Psoas muscle (tissue), 8 donors: ENCODE results near the gene SREBF1. TPM values are rescaled to one million over a fixed set of nuclear protein-coding genes. Genes with fewer than 3 reads are reported as not detected.

ENCODE experiments used
- ATAC-seq, 4 donors: fragments of 200-7000 bp; cut with Tn5 transposase; one replicate each; pipeline ENCODE4 v1.9.1; 2020; ENCODE audit warnings: moderate library complexity in 3 of 4, mild to moderate bottlenecking in 2 of 4
- DNase-seq, 2 donors: peaks; one replicate each; pipeline ENCODE4 v3.0.0-alpha.2; 2020
- H3K27ac ChIP-seq: fragments of 200-600 bp; one replicate; pipeline ENCODE4 v1.8.0; 2022
- H3K27me3 ChIP-seq, 3 donors: fragments of 200-600 bp in 1 of 3; one replicate each; pipeline versions ENCODE4 v1.6.1 to v1.8.0; 2013 to 2022; ENCODE audit warnings: low read length in 2 of 3, mild to moderate bottlenecking in 2 of 3, moderate library complexity in 1 of 3; ENCODE audit not compliant: insufficient read depth in 3 of 3
- H3K36me3 ChIP-seq, 2 donors: fragments of 200-600 bp in 1 of 2; one replicate each; pipeline versions ENCODE4 v1.6.1 to v1.8.0; 2013 to 2022; ENCODE audit warnings: low read depth in 1 of 2, mild to moderate bottlenecking in 1 of 2, moderate library complexity in 1 of 2; ENCODE audit not compliant: insufficient read depth in 1 of 2
- H3K4me1 ChIP-seq: fragments of 200-600 bp; one replicate; pipeline ENCODE4 v1.8.0; 2022
- H3K4me3 ChIP-seq: fragments of 200-600 bp; one replicate; pipeline ENCODE4 v1.8.0; 2022; ENCODE audit warnings: mild to moderate bottlenecking
- H3K9me3 ChIP-seq: fragments of 200-600 bp; one replicate; pipeline ENCODE4 v1.8.0; 2022
- CTCF ChIP-seq: fragments of 200-600 bp; IDR thresholded peaks from one replicate; pipeline ENCODE4 v1.8.0; 2022; ENCODE audit warnings: antibody characterized with exemption
- WGBS, 3 donors: extraction: QIAGEN DNeasy Blood & Tissue Kit; methylation state at CpG; one replicate each; pipeline versions ENCODE4 v1.1.6 to v1.1.7; 2013; 5-methylcytosine and 5-hydroxymethylcytosine counted together
- intact Hi-C, 2 donors: fragments of 100-400 bp; cut with DNase I; formaldehyde crosslinking; loops; one replicate each; pipeline versions ENCODE4 v1.11.0 to v1.14.2; 2022
- polyA plus RNA-seq, 3 donors: library from polyadenylated mRNA; stranded (reverse); fragments of 200-250 nt; gene quantifications; one replicate each; pipeline ENCODE4 v1.2.3, GENCODE V29; 2013
- total RNA-seq, 4 donors: library from RNA; stranded (reverse); fragmentation: NEBNext Ultra II Directional in 2 of 4; extraction: Animal tissue kit (Norgen Biotek cat#: 25700) in 2 of 4; gene quantifications; one replicate each; pipeline versions ENCODE4 v1.2.1 to v1.2.4, GENCODE V29; 2021 to 2023
- donor health status: healthy with polysubstance abuse.
- donor health status: DM: no; HTN: no; CAD: no; lungs with moderate emphysema.
- donor health status: Bipolar disorder and iron deficiency.
- donor health status: healthy.
- donor health status: DM: yes; HTN: yes; CAD: no.
- donor health status: DM: no; HTN: no; CAD: no.
- donor health status: DM: no; HTN: no; CAD: no.
- donor health status: DM: yes; HTN: yes; CAD: no.

The SREBF1 gene
- total and polyA plus RNA-seq, 7 donors: 6.2 to 43.0 (median 19.2) TPM

- H3K4me1 ChIP-seq: peaks cover 79% of the 10 kb centered on the region
- WGBS, 3 donors: 37 to 46% (median 41%) methylated on average over 3 of the region's 3 CpGs
- intact Hi-C loops: loop anchor here in 1 of 2 donors (2.0 kb wide), 1 partner anchor 14 kb away; the partner anchor contains the start of gene SREBF1
- H3K27me3 ChIP-seq: no peaks in the 10 kb centered on the region
- H3K4me3 ChIP-seq: peak overlapping the region; percentile 74
- H3K27ac ChIP-seq: peak overlapping the region; percentile 92
- DNase-seq (no peak), ATAC-seq (no peak)
- no peaks in the 10 kb centered on the region for H3K9me3 ChIP-seq
- peaks cover 0 to 26% of the 10 kb centered on the region in 2 donors for H3K36me3 ChIP-seq
- no peak for TF ChIP-seq CTCF
Observed at GRCh38 chr17:17822616-17823015, 14.2 kb downstream of the SREBF1 start.

GRCh38 chr17:17822189-17822588 is 14.6 kb downstream of the SREBF1 start:
- Histone ChIP-seq H3K27ac (peak overlapping the region; percentile 92), H3K27me3 (no peaks in the 10 kb centered on the region), H3K4me1 (peaks cover 79% of the 10 kb centered on the region), H3K9me3 (no peaks in the 10 kb centered on the region), H3K4me3 (peak overlapping the region; percentile 74), H3K36me3 (peaks cover 0 to 30% of the 10 kb centered on the region in 2 donors)
- WGBS, 3 donors: 23 to 60% (median 25%) methylated on average over 1 of the region's 1 CpG
- ATAC-seq: peak; percentile 53 to 68 (median 62)
- DNase-seq: peak; percentile 86 to 92
- no peak for TF ChIP-seq CTCF
- intact Hi-C loops: loop anchor here in 1 of 2 donors (2.0 kb wide), 1 partner anchor 15 kb away; the partner anchor contains the start of gene SREBF1

- no peak for ATAC-seq
- peak overlapping the region; percentile 74 for H3K4me3 ChIP-seq
Observed at GRCh38 chr17:17820463-17821158, 16.2 kb downstream of the SREBF1 start.

GRCh38 chr17:17820046-17820445 is 16.7 kb downstream of the SREBF1 start:
- no peak for ATAC-seq
- H3K36me3 ChIP-seq: peaks cover 0 to 44% of the 10 kb centered on the region in 2 donors
- 82 to 91% (median 83%) methylated on average over 10 of the region's 10 CpGs for WGBS, 3 donors

More at GRCh38 chr17:17820463-17821158, 16.2 kb downstream of the SREBF1 start:
- intact Hi-C loops: no loop called here
- Histone ChIP-seq H3K4me1 (peaks cover 76% of the 10 kb centered on the region), H3K36me3 (peaks cover 0 to 41% of the 10 kb centered on the region in 2 donors), H3K9me3 (no peaks in the 10 kb centered on the region), H3K27ac (peak overlapping the region; percentile 36), H3K27me3 (no peaks in the 10 kb centered on the region)
- 72 to 88% (median 74%) methylated on average over 7 of the region's 7 CpGs for WGBS, 3 donors
- DNase-seq: no peak
- no peak for TF ChIP-seq CTCF

More at GRCh38 chr17:17820046-17820445, 16.7 kb downstream of the SREBF1 start:
- TF ChIP-seq CTCF: no peak
- intact Hi-C loops: no loop called here
- H3K27me3 ChIP-seq: no peaks in the 10 kb centered on the region
- peak overlapping the region; percentile 36 for H3K27ac ChIP-seq
- no peaks in the 10 kb centered on the region for H3K9me3 ChIP-seq
- no peak for DNase-seq
- peak overlapping the region; percentile 74 for H3K4me3 ChIP-seq
- peaks cover 76% of the 10 kb centered on the region for H3K4me1 ChIP-seq
